ENCODE results near the gene COBLL1. TPM values are rescaled to one million over a fixed set of nuclear protein-coding genes. Genes with fewer than 3 reads are reported as not detected.

COBLL1 gene
- total RNA-seq, 1 experiment from 2014 or later = 42.1 TPM

DNA sequence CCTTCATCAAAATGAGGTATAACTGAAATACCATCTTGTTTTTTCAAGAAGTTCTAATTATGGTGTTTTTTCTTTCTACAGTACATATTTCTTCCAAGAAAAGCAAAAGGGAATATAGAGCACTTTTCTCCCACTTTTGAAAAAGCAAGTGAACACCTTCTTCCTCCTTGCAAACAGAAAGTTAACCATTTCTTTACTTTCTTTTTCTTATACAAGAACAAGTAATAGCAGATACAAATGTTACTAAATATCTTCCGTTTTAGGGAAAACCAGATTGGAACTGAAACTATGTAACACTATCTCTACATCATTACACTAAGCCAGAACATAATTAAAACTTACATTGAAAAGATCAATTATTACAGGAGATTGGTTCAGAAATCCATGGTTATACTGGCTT, 44.0 kb downstream of the COBLL1 start:
- BruUV-seq (replicated peaks) = no TSS peak
- ChIA-PET CTCF (no interaction called here), POLR2A (no interaction called here)
- no peak for DNase-seq
- Histone ChIP-seq H3K27me3 (replicated peaks; ENCODE audit: control insufficient read depth, insufficient read depth, low read length) (no peaks in the 10 kb centered on the region), H3K4me1 (peaks cover 28% of the 10 kb centered on the region), H3K36me3 (ENCODE audit: control insufficient read depth, insufficient read depth, low read length) (no peaks in the 10 kb centered on the region), H3K4me3 (ENCODE audit: low read depth, low read length) (no peak overlapping the region), H3K9me3 (no peaks in the 10 kb centered on the region)
- peaks cover 32% of the 10 kb centered on the region for H3K4me1 Mint-ChIP-seq (ENCODE audit: low read depth, unreplicated experiment)
- H3K27ac Mint-ChIP-seq (ENCODE audit: unreplicated experiment) = no peak overlapping the region
- no peak for TF ChIP-seq CTCF (IDR thresholded peaks at IDR 0.05; ENCODE audit: insufficient read depth in 1 of 2, low read depth in 1 of 2, low read length in 1 of 2, severe bottlenecking in 1 of 2, unreplicated experiment in 1 of 2)
- H3K27me3 Mint-ChIP-seq (ENCODE audit: insufficient read depth, unreplicated experiment) = no peaks in the 10 kb centered on the region
- H3K36me3 Mint-ChIP-seq (ENCODE audit: insufficient read depth, unreplicated experiment) = no peaks in the 10 kb centered on the region
- no peak overlapping the region for H3K4me3 Mint-ChIP-seq (ENCODE audit: unreplicated experiment)
- intact Hi-C loops (cut with micrococcal nuclease; ENCODE audit: unreplicated experiment) = no loop called here
- no peaks in the 10 kb centered on the region for H3K9me3 Mint-ChIP-seq (ENCODE audit: unreplicated experiment)

DNA sequence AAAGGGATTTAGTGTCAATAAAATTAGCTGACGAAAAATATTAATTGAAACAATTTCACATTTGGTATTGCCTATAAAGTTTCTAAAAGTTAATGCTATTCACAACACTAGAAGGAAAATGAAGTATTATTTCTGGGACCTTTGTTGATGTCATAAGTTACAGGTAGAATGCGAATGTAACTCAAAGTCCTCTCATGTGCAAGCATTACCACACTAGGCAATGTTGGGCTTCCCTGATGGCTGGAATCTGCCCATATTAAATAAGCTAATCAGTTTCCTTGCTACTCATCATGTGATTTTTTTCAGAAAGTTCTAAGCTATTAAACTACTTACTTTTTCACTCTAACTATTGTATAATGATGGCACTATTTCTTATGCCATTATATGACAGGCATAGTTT, 44.6 kb downstream of the COBLL1 start:
- TF ChIP-seq CTCF (IDR thresholded peaks at IDR 0.05; ENCODE audit: insufficient read depth in 1 of 2, low read depth in 1 of 2, low read length in 1 of 2, severe bottlenecking in 1 of 2, unreplicated experiment in 1 of 2) = no peak
- Mint-ChIP-seq H3K4me1 (ENCODE audit: low read depth, unreplicated experiment) (peaks cover 36% of the 10 kb centered on the region), H3K36me3 (ENCODE audit: insufficient read depth, unreplicated experiment) (no peaks in the 10 kb centered on the region), H3K9me3 (ENCODE audit: unreplicated experiment) (no peaks in the 10 kb centered on the region), H3K27ac (ENCODE audit: unreplicated experiment) (no peak overlapping the region), H3K4me3 (ENCODE audit: unreplicated experiment) (no peak overlapping the region), H3K27me3 (ENCODE audit: insufficient read depth, unreplicated experiment) (no peaks in the 10 kb centered on the region)
- Histone ChIP-seq H3K36me3 (ENCODE audit: control insufficient read depth, insufficient read depth, low read length) (no peaks in the 10 kb centered on the region), H3K4me3 (ENCODE audit: low read depth, low read length) (no peak overlapping the region), H3K9me3 (no peaks in the 10 kb centered on the region), H3K27me3 (replicated peaks; ENCODE audit: control insufficient read depth, insufficient read depth, low read length) (no peaks in the 10 kb centered on the region), H3K4me1 (peaks cover 30% of the 10 kb centered on the region)
- POLR2A ChIA-PET = no interaction called here
- intact Hi-C loops (cut with micrococcal nuclease; ENCODE audit: unreplicated experiment) = no loop called here
- CTCF ChIA-PET = interaction anchor here (0.7 kb wide), 1 partner anchor 51 kb away, joined by 8 read pairs; no protein-coding TSS in a partner anchor
- BruUV-seq (replicated peaks) = no TSS peak
- DNase-seq = no peak

DNA sequence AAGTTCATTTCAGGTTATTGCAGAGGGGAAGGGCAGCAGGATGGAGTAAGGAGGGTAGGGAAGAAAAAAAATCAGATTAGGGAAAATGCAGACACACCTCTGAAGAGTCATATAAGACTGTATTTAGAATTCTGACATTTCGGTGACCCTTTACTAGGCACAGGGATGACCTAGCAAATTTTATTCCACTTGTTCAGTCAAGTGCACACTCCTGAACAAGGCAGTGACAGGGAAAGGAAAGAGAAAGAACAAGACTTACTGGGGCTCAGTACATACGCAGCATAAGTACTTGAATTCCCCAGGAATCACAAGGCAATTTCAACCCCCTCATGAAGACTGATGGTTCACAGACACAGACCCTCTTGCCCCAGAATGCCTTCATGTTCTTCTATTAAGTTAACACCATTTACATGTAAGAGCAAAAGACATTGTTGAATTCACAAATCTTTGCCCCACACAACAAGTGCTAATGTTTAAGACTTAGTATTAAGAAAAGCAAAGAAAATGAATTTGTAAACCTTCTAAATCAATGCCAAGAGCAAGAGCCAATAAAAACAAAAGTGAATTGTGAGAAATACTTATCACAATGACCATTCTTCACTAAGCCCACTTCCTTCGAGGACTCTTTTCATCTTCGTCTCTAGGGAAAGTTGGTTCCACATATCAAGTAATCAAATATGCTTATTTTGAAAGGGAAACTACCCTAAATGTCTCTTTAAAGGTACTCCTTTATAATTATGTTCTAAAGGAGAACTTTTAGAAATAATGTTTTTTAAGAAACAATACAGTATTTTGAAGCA, 47.0 kb downstream of the COBLL1 start:
- H3K4me1 Mint-ChIP-seq (ENCODE audit: low read depth, unreplicated experiment) = peaks cover 36% of the 10 kb centered on the region
- H3K27me3 ChIP-seq (replicated peaks; ENCODE audit: control insufficient read depth, insufficient read depth, low read length) = no peaks in the 10 kb centered on the region
- no peaks in the 10 kb centered on the region for H3K9me3 Mint-ChIP-seq (ENCODE audit: unreplicated experiment)
- CTCF ChIA-PET = no interaction called here
- peak overlapping the region; percentile 75 for H3K27ac Mint-ChIP-seq (ENCODE audit: unreplicated experiment)
- intact Hi-C loops (cut with micrococcal nuclease; ENCODE audit: unreplicated experiment) = loop anchor here (5.0 kb wide), 1 partner anchor 37 kb away; no protein-coding TSS in a partner anchor
- POLR2A ChIA-PET = no interaction called here
- no peaks in the 10 kb centered on the region for H3K36me3 Mint-ChIP-seq (ENCODE audit: insufficient read depth, unreplicated experiment)
- peaks cover 30% of the 10 kb centered on the region for H3K4me1 ChIP-seq
- no peak overlapping the region for H3K4me3 ChIP-seq (ENCODE audit: low read depth, low read length)
- no peak for DNase-seq
- no TSS peak for BruUV-seq (replicated peaks)
- H3K36me3 ChIP-seq (ENCODE audit: control insufficient read depth, insufficient read depth, low read length) = no peaks in the 10 kb centered on the region
- no peaks in the 10 kb centered on the region for H3K27me3 Mint-ChIP-seq (ENCODE audit: insufficient read depth, unreplicated experiment)
- H3K4me3 Mint-ChIP-seq (ENCODE audit: unreplicated experiment) = peak overlapping the region; percentile 35
- TF ChIP-seq CTCF (IDR thresholded peaks at IDR 0.05; ENCODE audit: insufficient read depth in 1 of 2, low read depth in 1 of 2, low read length in 1 of 2, severe bottlenecking in 1 of 2, unreplicated experiment in 1 of 2) = no peak
- no peaks in the 10 kb centered on the region for H3K9me3 ChIP-seq
